ENCODE data around the gene GRIA1. TPM values are rescaled to one million over a fixed set of nuclear protein-coding genes. Genes with fewer than 3 reads are reported as not detected.

Gene GRIA1
- total RNA-seq, 1 donor from 2014 or later: 3.3 TPM

GRCh38 chr5:153534102-153534501, 43.6 kb downstream of the GRIA1 start:
- no peaks in the 10 kb centered on the region for H3K27me3 Mint-ChIP-seq (ENCODE audit: insufficient read depth, low read depth)
- H3K9me3 ChIP-seq (ENCODE audit: low read depth): no peaks in the 10 kb centered on the region
- TF ChIP-seq CTCF (IDR thresholded peaks at IDR 0.05) (no peak), EZH2 (IDR thresholded peaks at IDR 0.05) (no peak)

GRCh38 chr5:153537207-153537606, 46.7 kb downstream of the GRIA1 start:
- H3K9ac ChIP-seq: no peak overlapping the region
- no peaks in the 10 kb centered on the region for H3K36me3 ChIP-seq
- H2AFZ ChIP-seq (replicated peaks): no peak overlapping the region
- peaks cover 4% of the 10 kb centered on the region for H3F3A ChIP-seq (ENCODE audit: low read depth)
- no peak overlapping the region for H3K4me3 ChIP-seq
- H3K27me3 ChIP-seq: no peaks in the 10 kb centered on the region
- TF ChIP-seq EZH2 (IDR thresholded peaks at IDR 0.05) (no peak), EZH2phosphoT487 (IDR thresholded peaks at IDR 0.05) (no peak), CTCF (IDR thresholded peaks at IDR 0.05) (no peak)
- H3K27ac ChIP-seq: no peak overlapping the region
- Mint-ChIP-seq H3K36me3 (peaks cover 5% of the 10 kb centered on the region), H3K9me3 (no peaks in the 10 kb centered on the region), H3K4me1 (peaks cover 16% of the 10 kb centered on the region), H3K4me3 (no peak overlapping the region), H3K27me3 (ENCODE audit: insufficient read depth, low read depth) (no peaks in the 10 kb centered on the region), H3K27ac (no peak overlapping the region)
- no peak for DNase-seq (ENCODE audit: low spot score)
- peak overlapping the region; percentile 4 for H3K4me2 ChIP-seq
- no peaks in the 10 kb centered on the region for H4K20me1 ChIP-seq (ENCODE audit: low read depth)
- no peaks in the 10 kb centered on the region for H3K9me3 ChIP-seq (ENCODE audit: low read depth)
- H3K79me2 ChIP-seq (ENCODE audit: low read depth): no peaks in the 10 kb centered on the region
- H3K4me1 ChIP-seq: peaks cover 20% of the 10 kb centered on the region

More at GRCh38 chr5:153534102-153534501, 43.6 kb downstream of the GRIA1 start:
- Histone ChIP-seq H3F3A (ENCODE audit: low read depth) (peaks cover 4% of the 10 kb centered on the region), H3K36me3 (no peaks in the 10 kb centered on the region), H4K20me1 (ENCODE audit: low read depth) (no peaks in the 10 kb centered on the region), H2AFZ (replicated peaks) (no peak overlapping the region), H3K4me1 (peaks cover 11% of the 10 kb centered on the region), H3K27ac (no peak overlapping the region), H3K9ac (no peak overlapping the region), H3K27me3 (no peaks in the 10 kb centered on the region), H3K4me2 (no peak overlapping the region), H3K79me2 (ENCODE audit: low read depth) (no peaks in the 10 kb centered on the region), H3K4me3 (no peak overlapping the region)
- peaks cover 23% of the 10 kb centered on the region for H3K4me1 Mint-ChIP-seq
- no peak overlapping the region for H3K27ac Mint-ChIP-seq
- H3K4me3 Mint-ChIP-seq: no peak overlapping the region
- no peak for DNase-seq (ENCODE audit: low spot score)
- no peaks in the 10 kb centered on the region for H3K9me3 Mint-ChIP-seq
- no peaks in the 10 kb centered on the region for H3K36me3 Mint-ChIP-seq

GRCh38 chr5:153539983-153540382, 49.5 kb downstream of the GRIA1 start:
- Mint-ChIP-seq H3K4me1 (peaks cover 8% of the 10 kb centered on the region), H3K9me3 (peaks cover 4% of the 10 kb centered on the region), H3K36me3 (peaks cover 10% of the 10 kb centered on the region), H3K27me3 (ENCODE audit: insufficient read depth, low read depth) (no peaks in the 10 kb centered on the region), H3K4me3 (no peak overlapping the region), H3K27ac (no peak overlapping the region)
- Histone ChIP-seq H3K27me3 (no peaks in the 10 kb centered on the region), H4K20me1 (ENCODE audit: low read depth) (no peaks in the 10 kb centered on the region), H3K9me3 (ENCODE audit: low read depth) (no peaks in the 10 kb centered on the region), H3K9ac (no peak overlapping the region), H3K4me1 (peaks cover 20% of the 10 kb centered on the region), H3K36me3 (no peaks in the 10 kb centered on the region), H3K4me2 (no peak overlapping the region), H3K4me3 (no peak overlapping the region), H3K79me2 (ENCODE audit: low read depth) (no peaks in the 10 kb centered on the region), H3K27ac (no peak overlapping the region), H3F3A (ENCODE audit: low read depth) (peaks cover 4% of the 10 kb centered on the region), H2AFZ (replicated peaks) (peak overlapping the region; percentile 51)
- TF ChIP-seq EZH2phosphoT487 (IDR thresholded peaks at IDR 0.05): no peak
- TF ChIP-seq CTCF (IDR thresholded peaks at IDR 0.05): no peak
- TF ChIP-seq EZH2 (IDR thresholded peaks at IDR 0.05): no peak
- no peak for DNase-seq (ENCODE audit: low spot score)

Measured in neural progenitor cell (in vitro differentiated cells).